GM18502 (cell line): ENCODE measurements around the gene SAP25.

ENCODE experiments used
- ATAC-seq: cut with Tn5 transposase; IDR thresholded peaks from one replicate; pipeline ENCODE4 v1.9.1; 2021; ENCODE audit warnings: mild to moderate bottlenecking; ENCODE audit not compliant: unreplicated experiment, poor library complexity

The SAP25 gene

GRCh38 chr7:100573691-100574361, at the start of gene SAP25:
TSS of gene SAP25 (minus strand) at chr7:100573900. CDS start at chr7:100573742, 158 bp downstream.
- ATAC-seq: no peak

- no peak for ATAC-seq
These were observed 47.9 kb upstream of the SAP25 start for GRCh38 chr7:100621554-100621953.

- no peak for ATAC-seq
These were observed 47.1 kb upstream of the SAP25 start for GRCh38 chr7:100620804-100621203.

- ATAC-seq: no peak
These were observed 46.5 kb upstream of the SAP25 start for GRCh38 chr7:100620239-100620638.

GRCh38 chr7:100614308-100614861, 40.7 kb upstream of the SAP25 start:
- no peak for ATAC-seq

- ATAC-seq: no peak
These were observed 39.9 kb upstream of the SAP25 start for GRCh38 chr7:100613412-100614175.

- ATAC-seq: no peak
These were observed 39.2 kb upstream of the SAP25 start for GRCh38 chr7:100612730-100613390.

GRCh38 chr7:100611983-100612729, 38.5 kb upstream of the SAP25 start, which contains the start of gene MOSPD3:
TSS of gene MOSPD3 (plus strand) at chr7:100612540. CDS start at chr7:100612792, 252 bp downstream.
- peak; percentile 92 for ATAC-seq

- ATAC-seq: no peak
These were observed 36.3 kb upstream of the SAP25 start for GRCh38 chr7:100609958-100610357.

GRCh38 chr7:100607111-100607510, 33.4 kb upstream of the SAP25 start:
- no peak for ATAC-seq

- no peak for ATAC-seq
These were observed 32.6 kb upstream of the SAP25 start for GRCh38 chr7:100606313-100606712.

- ATAC-seq: no peak
These were observed 31.5 kb upstream of the SAP25 start for GRCh38 chr7:100604976-100605911.

- ATAC-seq: peak; percentile 72
These were observed 30.6 kb upstream of the SAP25 start for GRCh38 chr7:100604028-100604975.

GRCh38 chr7:100603726-100604027, 30.0 kb upstream of the SAP25 start:
- ATAC-seq: no peak

- no peak for ATAC-seq
These were observed 29.4 kb upstream of the SAP25 start for GRCh38 chr7:100602889-100603725.

GRCh38 chr7:100600730-100601038, 27.0 kb upstream of the SAP25 start:
- ATAC-seq: no peak

- no peak for ATAC-seq
These were observed 26.4 kb upstream of the SAP25 start for GRCh38 chr7:100599911-100600729.
